ENCODE results near the gene SSH2.

- TF ChIP-seq, protein P1, sequence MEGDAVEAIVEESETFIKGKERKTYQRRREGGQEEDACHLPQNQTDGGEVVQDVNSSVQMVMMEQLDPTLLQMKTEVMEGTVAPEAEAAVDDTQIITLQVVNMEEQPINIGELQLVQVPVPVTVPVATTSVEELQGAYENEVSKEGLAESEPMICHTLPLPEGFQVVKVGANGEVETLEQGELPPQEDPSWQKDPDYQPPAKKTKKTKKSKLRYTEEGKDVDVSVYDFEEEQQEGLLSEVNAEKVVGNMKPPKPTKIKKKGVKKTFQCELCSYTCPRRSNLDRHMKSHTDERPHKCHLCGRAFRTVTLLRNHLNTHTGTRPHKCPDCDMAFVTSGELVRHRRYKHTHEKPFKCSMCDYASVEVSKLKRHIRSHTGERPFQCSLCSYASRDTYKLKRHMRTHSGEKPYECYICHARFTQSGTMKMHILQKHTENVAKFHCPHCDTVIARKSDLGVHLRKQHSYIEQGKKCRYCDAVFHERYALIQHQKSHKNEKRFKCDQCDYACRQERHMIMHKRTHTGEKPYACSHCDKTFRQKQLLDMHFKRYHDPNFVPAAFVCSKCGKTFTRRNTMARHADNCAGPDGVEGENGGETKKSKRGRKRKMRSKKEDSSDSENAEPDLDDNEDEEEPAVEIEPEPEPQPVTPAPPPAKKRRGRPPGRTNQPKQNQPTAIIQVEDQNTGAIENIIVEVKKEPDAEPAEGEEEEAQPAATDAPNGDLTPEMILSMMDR (IDR thresholded peaks at IDR 0.05; ENCODE audit: borderline replicate concordance, extremely low read depth, low read length, poor library complexity, severe bottlenecking), result no peak
- TF ChIP-seq EZH2 (IDR thresholded peaks at IDR 0.05; ENCODE audit: borderline replicate concordance, low read depth, low read length, severe bottlenecking), result no peak
Observed at GRCh38 chr17:29929006-29929532, 959 bp downstream of the SSH2 start.
